AG10803 (cell line): ENCODE measurements around the gene FOXP1.

ENCODE experiments used
- DNase-seq: peaks from one replicate; pipeline ENCODE4 v3.0.0; 2010; ENCODE audit warnings: low read depth
- H3K4me3 ChIP-seq: 2 replicates; pipeline ENCODE4 v1.5.1; 2011; ENCODE audit warnings: mild to moderate bottlenecking, low read length, control low read depth
- CTCF ChIP-seq: conservative IDR thresholded peaks from 2 replicates; pipeline ENCODE4 v1.5.1; 2011; ENCODE audit warnings: mild to moderate bottlenecking, low read length, control low read depth, inconsistent platforms

Gene FOXP1

DNA sequence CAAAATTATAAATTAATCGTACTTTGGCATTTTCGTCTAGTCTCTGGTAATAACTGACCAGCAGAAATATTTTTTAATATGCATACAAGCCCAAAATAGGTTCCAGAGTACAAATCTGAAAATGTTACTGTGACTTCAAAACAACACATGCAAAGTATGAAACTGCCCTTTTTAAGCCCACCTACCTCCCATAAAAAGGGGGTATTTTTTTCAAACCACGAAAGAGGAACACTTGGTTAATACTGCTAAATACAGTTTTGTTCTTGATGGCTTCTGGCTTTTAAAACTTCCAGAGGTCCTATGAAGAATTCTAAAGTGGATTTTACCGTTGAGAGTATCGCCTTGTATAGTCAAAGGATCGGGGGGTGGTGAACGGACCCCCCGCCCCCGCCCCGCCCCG is 610.7 kb downstream of the FOXP1 start:
- TF ChIP-seq CTCF, result no peak
- no peak overlapping the region for H3K4me3 ChIP-seq
- DNase-seq, result no peak

DNA sequence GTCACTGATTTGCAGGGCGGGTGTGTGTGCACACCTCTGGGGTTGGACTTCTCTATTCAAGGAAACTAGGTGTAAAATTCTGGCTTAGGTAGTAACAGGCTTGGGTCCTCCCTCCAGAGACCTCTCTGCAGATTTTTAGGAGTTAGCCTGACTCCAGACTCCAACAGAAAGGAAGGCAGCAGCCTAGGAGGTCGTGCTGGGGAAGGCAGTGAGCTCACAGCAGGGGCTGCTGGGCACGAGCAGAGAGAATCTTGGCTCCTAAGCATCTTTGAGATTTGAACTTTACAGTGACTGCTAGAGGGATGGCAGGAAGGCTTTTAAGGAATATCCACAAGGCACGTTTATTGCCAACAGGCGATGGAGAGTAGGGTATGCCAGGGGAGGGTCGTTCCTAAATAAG is 612.6 kb downstream of the FOXP1 start:
- no peak for TF ChIP-seq CTCF
- DNase-seq, result no peak
- no peak overlapping the region for H3K4me3 ChIP-seq

- no peak overlapping the region for H3K4me3 ChIP-seq
- no peak for TF ChIP-seq CTCF
- no peak for DNase-seq
Observed at GRCh38 chr3:70970171-70970570, 613.4 kb downstream of the FOXP1 start.

- no peak for DNase-seq
Observed at GRCh38 chr3:70963431-70964275, 619.9 kb downstream of the FOXP1 start.

DNA sequence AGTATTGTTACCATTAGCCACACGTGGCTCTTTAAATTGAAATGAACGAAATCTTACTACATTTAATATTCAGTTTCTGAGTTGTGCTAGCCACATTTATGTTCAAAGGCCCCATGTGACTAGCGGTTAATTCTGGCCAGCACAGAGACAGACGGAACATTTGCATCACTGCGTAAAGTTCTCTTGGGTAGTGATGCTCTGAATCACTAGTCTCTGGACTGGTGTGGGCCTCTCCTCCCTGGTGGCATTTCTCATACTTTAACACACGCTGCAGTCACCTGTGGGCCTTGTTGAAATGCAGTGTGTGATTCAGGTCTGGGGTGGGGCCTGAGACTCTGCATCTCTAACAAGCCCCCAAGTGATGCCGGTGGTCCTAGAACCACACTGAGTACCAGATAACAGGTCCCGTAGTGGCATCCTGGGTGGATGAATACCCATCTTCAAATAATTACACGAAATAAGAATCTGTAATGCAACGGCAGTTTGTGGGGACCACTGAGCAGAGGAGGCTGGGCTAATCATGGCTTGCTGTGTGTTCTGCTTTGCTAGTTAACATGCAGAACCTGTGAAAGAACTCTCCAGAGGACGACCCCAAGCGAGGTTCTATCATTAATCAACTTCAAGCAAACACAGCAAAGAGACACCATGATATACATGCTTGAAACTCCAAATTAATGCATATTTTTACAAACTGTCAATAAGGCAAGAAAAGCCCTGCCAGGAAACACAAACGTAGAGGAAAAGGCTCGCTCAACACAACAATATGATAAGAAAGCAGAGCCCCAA is 623.8 kb downstream of the FOXP1 start:
- H3K4me3 ChIP-seq, result no peak overlapping the region
- TF ChIP-seq CTCF, result no peak
- no peak for DNase-seq

More at GRCh38 chr3:70963431-70964275, 619.9 kb downstream of the FOXP1 start:
- no peak overlapping the region for H3K4me3 ChIP-seq
- no peak for TF ChIP-seq CTCF

DNA sequence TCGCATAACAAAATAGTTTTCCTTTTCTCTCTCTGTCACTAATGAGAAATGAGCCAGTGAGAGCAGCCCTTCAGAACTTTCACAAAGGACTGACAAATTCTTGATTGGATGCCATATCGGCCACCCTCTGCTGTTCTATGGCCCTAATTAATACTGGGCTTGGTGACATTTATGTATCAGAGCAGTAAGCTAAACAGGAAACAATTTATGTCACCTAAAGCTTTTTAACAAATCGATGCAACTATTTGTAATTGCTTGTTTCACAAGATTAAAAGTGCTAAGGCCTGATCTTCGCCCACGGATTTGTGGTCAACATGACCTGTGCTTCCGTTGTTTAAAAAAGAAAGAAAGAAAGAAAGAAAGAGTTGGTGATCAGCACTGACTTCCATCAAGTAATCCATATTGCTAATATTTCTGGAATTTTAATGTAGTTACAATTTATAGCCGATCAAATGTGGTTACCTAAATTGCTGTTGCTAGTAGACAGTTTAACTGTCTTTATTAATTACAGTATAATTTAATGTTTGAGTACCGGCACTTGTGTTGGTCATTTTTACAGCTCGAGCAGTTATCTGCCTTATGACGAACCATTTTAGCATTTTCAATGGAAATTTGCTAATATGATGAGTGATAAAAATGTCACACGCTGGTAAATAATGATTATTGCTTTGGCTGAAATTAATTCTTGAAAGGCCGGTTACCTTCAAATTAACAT is 631.3 kb downstream of the FOXP1 start:
- TF ChIP-seq CTCF, result no peak
- no peak for DNase-seq
- no peak overlapping the region for H3K4me3 ChIP-seq
